HG02571 (cell line): ENCODE data around the gene SYCE3.
"Not testable (repeated sequence)": the region's sequence is repeated elsewhere in the genome, so short reads cannot be mapped to it uniquely, and the experiment has no call there.

Experiments used
- ATAC-seq: cut with Tn5 transposase; IDR thresholded peaks from one replicate; pipeline ENCODE4 v1.9.1; 2021; ENCODE audit warnings: mild to moderate bottlenecking, moderate library complexity; ENCODE audit not compliant: unreplicated experiment

The SYCE3 gene

DNA sequence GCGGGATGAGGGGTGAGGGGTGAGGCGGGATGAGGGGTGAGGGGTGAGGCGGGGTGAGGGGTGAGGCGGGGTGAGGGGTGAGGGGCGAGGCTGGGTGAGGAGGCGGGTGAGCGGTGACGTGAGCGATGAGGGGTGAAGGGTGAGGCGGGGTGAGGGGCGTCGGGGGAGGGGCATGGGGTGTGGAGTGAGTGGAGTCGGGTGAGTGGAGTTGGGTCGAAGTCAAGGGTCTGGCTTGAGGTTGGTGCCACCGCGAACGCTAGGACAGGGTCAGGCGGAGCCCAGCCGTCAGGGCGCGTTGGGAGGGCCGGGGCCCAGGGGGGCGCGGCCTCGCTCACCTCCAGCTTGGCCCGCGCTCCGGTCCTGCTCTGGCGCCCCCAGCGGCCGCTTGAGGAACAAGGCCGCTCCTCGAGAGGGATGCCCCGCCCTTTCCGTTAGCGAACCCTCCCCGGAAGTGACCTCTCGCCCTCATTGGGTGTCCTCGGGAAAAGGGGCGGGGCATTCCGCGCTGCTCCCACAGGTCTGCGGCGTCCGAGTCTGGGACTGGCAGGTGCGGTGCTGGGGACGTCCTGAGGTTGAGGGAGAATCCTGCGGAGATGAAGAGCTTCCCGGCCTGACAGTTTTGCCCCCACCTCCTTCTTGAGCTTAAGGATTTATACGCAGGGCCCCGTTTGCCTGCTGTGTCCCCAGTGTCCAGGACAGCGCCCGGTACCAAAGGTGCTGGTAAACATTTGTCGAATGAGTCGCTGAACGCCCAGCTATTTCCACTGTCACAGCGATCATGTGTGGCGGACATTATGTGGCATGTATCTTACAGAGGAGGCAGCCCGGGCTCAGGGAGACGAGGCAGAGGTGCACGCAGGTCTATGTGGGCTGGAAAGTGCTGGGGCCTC is at the start of gene SYCE3:
Gene SYCE3, minus strand, starts transcription at position 397 of the 890 bp plus-strand sequence. CDS start 6,514 bp downstream, outside the sequence.
- peak; percentile 91 for ATAC-seq

GRCh38 chr22:50612168-50612527 is 49.4 kb upstream of the SYCE3 start:
- ATAC-seq: no peak

DNA sequence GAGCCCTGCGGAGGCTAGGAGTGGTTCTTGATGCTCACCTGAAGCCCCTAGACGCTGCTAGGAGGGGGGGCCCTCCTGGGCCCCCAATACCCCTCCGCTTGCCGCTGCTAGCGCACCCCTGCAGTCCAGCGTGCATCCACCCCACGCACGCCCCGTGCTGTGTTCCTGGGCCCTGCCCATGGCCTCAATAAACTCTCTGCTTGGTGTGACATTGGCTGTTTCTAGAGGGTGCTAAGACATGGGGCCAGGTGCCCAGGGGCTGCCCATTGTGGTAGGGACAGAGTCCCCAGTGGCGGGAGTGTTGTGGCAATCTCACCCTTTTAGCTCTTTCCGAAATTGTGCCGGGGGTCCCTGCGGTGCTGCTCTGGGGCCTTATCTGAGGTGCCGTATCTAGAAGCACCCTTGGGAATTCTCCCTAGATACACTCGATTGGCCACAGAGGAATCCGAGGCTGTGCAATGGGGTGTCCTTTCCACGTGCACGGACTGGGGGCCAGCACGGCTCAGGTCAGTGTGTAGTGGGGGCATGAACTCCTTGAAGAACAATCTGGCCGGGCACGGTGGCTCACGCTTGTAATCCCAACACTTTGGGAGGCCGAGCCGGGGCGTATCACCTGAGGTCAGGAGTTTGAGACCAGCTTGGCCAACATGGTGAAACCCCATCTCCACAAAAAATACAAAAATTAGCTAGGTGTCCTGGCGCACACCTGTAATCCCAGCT is 48.8 kb upstream of the SYCE3 start:
- no peak for ATAC-seq

DNA sequence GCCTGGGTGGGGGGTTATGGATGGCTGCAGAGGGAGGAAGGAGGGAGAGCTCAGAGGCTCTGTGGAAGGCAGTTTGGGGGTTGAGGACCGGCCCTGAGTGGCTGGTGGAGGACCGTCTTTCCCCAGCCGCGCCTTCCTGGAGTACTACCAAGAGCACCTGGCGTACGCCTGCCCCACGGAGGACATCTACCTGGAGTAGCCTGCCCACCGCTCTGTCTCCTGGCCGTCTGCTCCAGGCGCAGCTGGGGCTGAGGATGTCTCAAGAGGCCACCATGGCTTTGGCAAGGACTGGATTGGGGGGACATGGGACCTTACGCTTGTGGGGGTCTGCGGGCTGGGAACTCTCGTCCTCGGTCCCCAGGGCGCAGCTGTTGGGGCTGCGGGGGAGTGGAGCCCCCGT is 47.9 kb upstream of the SYCE3 start:
- ATAC-seq: no peak

DNA sequence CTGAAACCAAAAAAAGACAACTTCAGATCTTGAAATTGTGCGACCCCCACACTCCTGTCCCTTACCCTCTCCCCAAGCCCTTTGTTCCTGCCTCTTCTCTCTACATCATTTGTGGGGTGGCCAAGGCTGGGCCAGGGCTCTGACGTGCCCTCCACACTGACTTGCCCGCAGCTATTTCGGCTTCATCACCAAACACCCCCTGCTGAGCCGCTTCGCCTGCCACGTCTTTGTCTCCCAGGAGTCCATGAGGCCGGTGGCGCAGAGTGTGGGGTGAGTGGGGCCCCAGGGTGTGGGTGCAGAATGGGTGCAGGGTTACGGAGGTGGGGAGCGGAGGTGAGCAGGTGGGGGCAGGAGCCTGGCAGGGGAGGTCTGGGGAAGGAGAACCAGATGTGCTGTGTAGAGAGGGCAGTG is 47.3 kb upstream of the SYCE3 start:
- ATAC-seq: no peak

- no peak for ATAC-seq
These were observed 46.9 kb upstream of the SYCE3 start for GRCh38 chr22:50609599-50609998.

DNA sequence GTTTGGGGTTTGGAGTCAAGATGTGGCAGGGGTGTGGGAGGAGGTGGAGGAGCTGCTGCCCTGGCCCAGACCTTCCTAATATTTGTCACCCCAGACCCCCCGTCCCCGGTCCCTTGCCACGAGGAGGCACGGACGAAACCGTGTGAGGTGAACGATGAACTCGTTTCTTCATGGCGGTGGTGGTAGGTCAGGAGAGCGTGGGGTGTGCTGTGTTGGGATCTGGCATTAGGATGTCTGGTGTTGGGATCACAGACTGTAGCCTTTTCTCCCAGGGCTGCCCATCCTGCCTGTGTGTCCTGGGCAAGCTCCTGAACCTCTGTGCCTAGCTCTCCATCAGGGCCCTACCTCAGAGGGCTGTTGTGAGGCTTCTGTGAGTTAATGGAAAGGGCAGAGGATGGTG is 46.3 kb upstream of the SYCE3 start:
- no peak for ATAC-seq

DNA sequence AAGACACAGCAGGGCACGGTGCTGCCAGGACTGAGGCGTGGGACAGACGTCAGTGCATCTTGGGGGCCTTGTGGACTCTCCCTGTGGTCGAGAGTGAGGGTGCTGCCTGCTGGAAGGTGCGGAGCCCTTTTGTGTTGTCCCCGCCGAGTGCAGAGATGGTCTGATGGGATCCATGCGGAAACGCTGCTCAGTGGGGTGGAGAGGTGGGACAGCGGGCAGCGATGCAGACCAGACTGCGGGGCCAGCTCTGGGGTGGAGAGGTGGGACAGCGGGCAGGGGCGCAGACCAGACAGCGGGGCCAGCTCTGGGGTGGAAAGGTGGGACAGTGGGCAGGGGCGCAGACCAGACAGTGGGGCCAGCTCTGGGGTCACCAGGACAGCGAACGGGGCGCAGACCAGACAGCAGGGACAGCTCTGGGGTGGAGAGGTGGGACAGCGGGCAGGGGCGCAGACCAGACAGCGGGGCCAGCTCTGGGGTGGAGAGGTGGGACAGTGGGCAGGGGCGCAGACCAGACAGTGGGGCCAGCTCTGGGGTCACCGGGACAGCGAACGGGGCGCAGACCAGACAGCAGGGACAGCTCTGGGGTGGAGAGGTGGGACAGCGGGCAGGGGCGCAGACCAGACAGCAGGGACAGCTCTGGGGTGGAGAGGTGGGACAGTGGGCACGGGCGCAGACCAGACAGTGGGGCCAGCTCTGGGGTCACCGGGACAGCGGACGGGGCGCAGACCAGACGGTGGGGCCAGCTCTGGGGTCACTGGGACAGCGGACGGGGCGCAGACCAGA is 45.5 kb upstream of the SYCE3 start:
- not testable (repeated sequence) for ATAC-seq

GRCh38 chr22:50607659-50608020 is 44.9 kb upstream of the SYCE3 start:
- ATAC-seq: no peak

GRCh38 chr22:50606946-50607658 is 44.4 kb upstream of the SYCE3 start:
- ATAC-seq: no peak

- ATAC-seq: no peak
These were observed 43.6 kb upstream of the SYCE3 start for GRCh38 chr22:50606165-50606945.

DNA sequence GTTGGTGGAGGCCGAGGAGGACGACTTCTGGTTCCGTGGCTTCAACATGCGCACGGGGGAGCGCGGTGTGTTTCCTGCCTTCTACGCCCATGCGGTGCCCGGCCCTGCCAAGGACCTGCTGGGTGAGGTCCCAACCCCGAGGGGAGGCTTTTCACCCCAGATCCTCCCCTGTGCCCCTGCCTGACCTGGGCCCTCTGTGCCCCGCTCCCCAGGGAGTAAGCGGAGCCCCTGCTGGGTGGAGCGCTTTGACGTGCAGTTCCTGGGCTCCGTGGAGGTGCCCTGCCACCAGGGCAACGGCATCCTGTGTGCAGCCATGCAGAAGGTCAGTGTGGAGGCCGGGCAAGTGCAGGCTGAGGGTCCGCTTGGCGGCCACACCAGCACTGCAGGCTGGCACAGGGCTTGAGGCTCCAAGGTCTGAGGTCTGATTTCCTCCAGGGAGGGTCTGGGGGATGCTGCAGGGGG is 42.9 kb upstream of the SYCE3 start:
- ATAC-seq: no peak

DNA sequence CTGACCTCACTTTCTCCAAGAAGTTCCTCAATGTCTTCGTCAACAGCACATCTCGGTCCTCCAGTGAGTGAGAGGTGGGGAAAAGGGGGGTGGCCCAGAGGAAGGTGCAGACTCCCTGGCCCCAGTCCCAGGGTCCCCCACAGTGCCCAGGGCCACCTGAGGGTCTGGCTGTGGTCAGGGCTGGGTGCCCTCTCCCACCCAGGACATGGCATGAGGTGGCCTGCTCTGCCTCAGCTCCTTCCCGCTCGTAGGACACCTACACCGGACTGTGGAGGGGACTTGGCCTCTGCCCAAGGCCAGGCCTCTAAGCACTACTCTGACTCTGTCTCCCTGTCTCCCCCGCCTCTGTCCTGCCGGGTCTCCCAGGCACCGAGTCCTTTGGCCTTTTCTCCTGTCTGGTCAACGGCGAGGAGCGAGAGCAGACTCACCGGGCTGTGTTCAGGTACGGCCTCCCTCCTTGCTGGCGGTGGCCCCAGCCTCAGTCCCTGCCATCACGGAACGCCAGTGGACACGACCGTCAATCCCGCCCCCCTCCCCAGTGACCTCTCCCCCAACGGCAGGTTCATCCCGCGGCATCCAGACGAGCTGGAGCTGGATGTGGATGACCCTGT is 42.4 kb upstream of the SYCE3 start:
- ATAC-seq: no peak

DNA sequence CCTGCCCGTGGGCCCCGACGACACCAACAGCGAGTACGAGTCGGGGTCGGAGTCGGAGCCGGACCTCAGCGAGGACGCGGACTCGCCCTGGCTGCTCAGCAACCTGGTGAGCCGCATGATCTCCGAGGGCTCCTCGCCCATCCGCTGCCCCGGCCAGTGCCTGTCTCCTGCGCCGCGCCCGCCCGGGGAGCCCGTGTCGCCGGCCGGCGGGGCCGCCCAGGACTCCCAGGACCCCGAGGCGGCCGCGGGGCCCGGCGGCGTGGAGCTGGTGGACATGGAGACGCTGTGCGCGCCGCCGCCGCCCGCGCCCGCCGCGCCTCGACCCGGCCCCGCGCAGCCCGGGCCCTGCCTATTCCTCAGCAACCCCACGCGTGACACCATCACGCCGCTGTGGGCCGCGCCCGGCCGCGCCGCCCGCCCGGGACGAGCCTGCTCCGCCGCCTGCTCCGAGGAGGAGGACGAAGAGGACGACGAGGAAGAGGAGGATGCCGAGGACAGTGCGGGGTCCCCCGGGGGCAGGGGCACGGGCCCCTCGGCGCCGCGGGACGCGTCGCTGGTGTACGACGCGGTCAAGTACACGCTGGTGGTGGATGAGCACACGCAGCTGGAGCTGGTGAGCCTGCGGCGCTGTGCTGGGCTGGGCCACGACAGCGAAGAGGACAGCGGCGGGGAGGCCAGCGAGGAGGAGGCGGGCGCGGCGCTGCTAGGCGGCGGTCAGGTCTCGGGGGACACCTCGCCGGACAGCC is 41.7 kb upstream of the SYCE3 start:
- no peak for ATAC-seq

- ATAC-seq: no peak
These were observed 41.0 kb upstream of the SYCE3 start for GRCh38 chr22:50603511-50604255.

GRCh38 chr22:50602338-50602700 is 39.6 kb upstream of the SYCE3 start:
- no peak for ATAC-seq

DNA sequence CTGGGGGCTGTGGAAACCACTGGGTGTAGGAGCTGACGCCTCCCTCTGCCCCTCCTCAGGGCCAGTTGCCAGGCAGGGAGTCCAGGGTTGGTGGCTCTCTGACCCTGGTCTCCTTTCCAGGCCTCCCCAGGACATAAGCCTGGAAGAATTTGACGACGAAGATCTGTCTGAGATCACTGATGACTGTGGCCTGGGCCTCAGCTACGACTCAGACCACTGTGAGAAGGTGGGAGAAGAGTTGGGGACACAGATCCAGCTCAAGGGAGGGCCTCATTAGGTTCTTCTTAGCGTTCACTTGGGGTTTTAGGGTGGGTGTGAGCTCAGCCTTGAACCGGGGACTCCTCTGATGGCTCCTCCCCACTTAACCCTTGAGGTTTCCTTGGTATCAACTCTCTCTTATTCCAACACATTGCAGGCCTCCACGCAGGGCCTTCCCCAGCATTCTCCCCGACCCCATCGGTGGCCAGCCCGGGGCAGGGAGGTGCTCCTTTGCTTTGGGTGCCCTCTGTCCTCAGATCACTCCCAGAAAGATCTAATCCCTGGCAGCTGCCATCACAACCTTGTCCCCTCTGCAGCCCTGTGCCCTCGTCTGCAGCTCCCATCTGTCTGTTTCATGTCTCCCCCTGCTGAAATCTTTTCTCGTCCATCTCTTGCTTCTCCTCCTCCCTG is 39.1 kb upstream of the SYCE3 start:
- ATAC-seq: no peak
